ENCODE results near the gene GDPD1. TPM values are rescaled to one million over a fixed set of nuclear protein-coding genes. Genes with fewer than 3 reads are reported as not detected.
A peak's percentile ranks its signal among the peaks of the same experiment; 100 is the strongest.

Gene GDPD1
- total RNA-seq, 1 experiment from 2014 or later, result 6.0 TPM

- no peak for TF ChIP-seq GRHL2 (CRISPR knock-in tag; IDR thresholded peaks at IDR 0.05; ENCODE audit: insufficient replicate concordance, severe bottlenecking)
- no peak for TF ChIP-seq MAX (CRISPR knock-in tag; IDR thresholded peaks at IDR 0.05)
- TF ChIP-seq E2F4 (CRISPR knock-in tag; IDR thresholded peaks at IDR 0.05; ENCODE audit: borderline replicate concordance, low read depth), result no peak
- no peak for TF ChIP-seq NFYB (CRISPR knock-in tag; conservative IDR thresholded peaks at IDR 0.05; ENCODE audit: low read depth)
- TF ChIP-seq ZNF317 (CRISPR knock-in tag; IDR thresholded peaks at IDR 0.05; ENCODE audit: borderline replicate concordance, low read depth), result no peak
These were observed 36.8 kb downstream of the GDPD1 start (continued) for GRCh38 chr17:59257101-59257500.

GRCh38 chr17:59260722-59261121 is 40.4 kb downstream of the GDPD1 start:
- no peak for DNase-seq (ENCODE audit: low spot score)
- POLR2A ChIA-PET, result no interaction called here
- Mint-ChIP-seq H3K4me1 (no peaks in the 10 kb centered on the region), H3K4me3 (no peak overlapping the region), H3K27me3 (ENCODE audit: low read depth) (no peaks in the 10 kb centered on the region), H3K9me3 (no peaks in the 10 kb centered on the region), H3K27ac (peak overlapping the region; percentile 41; the same call in 1 of the 2 replicates), H3K36me3 (no peaks in the 10 kb centered on the region)
- CTCF ChIA-PET, result no interaction called here
- TF ChIP-seq ATF1 (CRISPR knock-in tag; IDR thresholded peaks at IDR 0.05), result no peak
- TF ChIP-seq FOXJ3 (CRISPR knock-in tag; IDR thresholded peaks at IDR 0.05; ENCODE audit: borderline replicate concordance), result no peak
- no peak for TF ChIP-seq ESRRA (CRISPR knock-in tag; IDR thresholded peaks at IDR 0.05; ENCODE audit: borderline replicate concordance)
- no peak for TF ChIP-seq NR3C1 (CRISPR knock-in tag; conservative IDR thresholded peaks at IDR 0.05; ENCODE audit: low read depth)
- TF ChIP-seq CREB1 (CRISPR knock-in tag; IDR thresholded peaks at IDR 0.05), result no peak
- ATAC-seq, result no peak

GRCh38 chr17:59266745-59267144 is 46.4 kb downstream of the GDPD1 start:
- Mint-ChIP-seq H3K27ac (no peak overlapping the region), H3K4me3 (no peak overlapping the region), H3K9me3 (no peaks in the 10 kb centered on the region), H3K27me3 (ENCODE audit: low read depth) (no peaks in the 10 kb centered on the region), H3K36me3 (0 out of 2 replicates have a peak, but pooled peaks cover under 1% of the 10 kb centered on the region), H3K4me1 (no peaks in the 10 kb centered on the region)
- DNase-seq (ENCODE audit: low spot score) (no peak), ATAC-seq (no peak)
- ChIA-PET POLR2A (interaction anchor here (0.7 kb wide), 1 partner anchor 50 kb away, joined by 6 read pairs; no protein-coding TSS in a partner anchor), CTCF (interaction anchor here (0.7 kb wide), 1 partner anchor 45 kb away, joined by 4 read pairs; no protein-coding TSS in a partner anchor)
- TF ChIP-seq NFATC4 (CRISPR knock-in tag; IDR thresholded peaks at IDR 0.05), result no peak
- no peak for TF ChIP-seq MYBL2 (CRISPR knock-in tag; IDR thresholded peaks at IDR 0.05)
- TF ChIP-seq ZNF532 (CRISPR knock-in tag; IDR thresholded peaks at IDR 0.05; ENCODE audit: borderline replicate concordance), result no peak
- no peak for TF ChIP-seq E2F5 (CRISPR knock-in tag; IDR thresholded peaks at IDR 0.05)
- TF ChIP-seq CREB1 (CRISPR knock-in tag; IDR thresholded peaks at IDR 0.05), result no peak
- TF ChIP-seq ZNF138 (CRISPR knock-in tag; conservative IDR thresholded peaks at IDR 0.05), result no peak
- no peak for TF ChIP-seq MXD4 (CRISPR knock-in tag; IDR thresholded peaks at IDR 0.05; ENCODE audit: borderline replicate concordance)

Data from WTC11 (cell line).